ENCODE results near the gene CTBP2.
A peak's percentile ranks its signal among the peaks of the same experiment; 100 is the strongest.
"Not testable (repeated sequence)": the region's sequence is repeated elsewhere in the genome, so short reads cannot be mapped to it uniquely, and the experiment has no call there.

Gene CTBP2

GRCh38 chr10:125157505-125157904, 2.9 kb downstream of the CTBP2 start:
- no peak for DNase-seq

GRCh38 chr10:125156739-125157480, 3.5 kb downstream of the CTBP2 start:
- no peak for DNase-seq

- DNase-seq, result no peak
Observed at GRCh38 chr10:125156196-125156595, 4.2 kb downstream of the CTBP2 start.

- DNase-seq, result no peak
Observed at GRCh38 chr10:125155101-125155500, 5.3 kb downstream of the CTBP2 start.

GRCh38 chr10:125154529-125154928, 5.8 kb downstream of the CTBP2 start:
- no peak for DNase-seq

- DNase-seq, result no peak
Observed at GRCh38 chr10:125153703-125154490, 6.5 kb downstream of the CTBP2 start.

GRCh38 chr10:125152450-125153368, 7.7 kb downstream of the CTBP2 start:
- DNase-seq, result no peak

GRCh38 chr10:125151553-125152449, 8.6 kb downstream of the CTBP2 start:
- DNase-seq, result peak; percentile 20 to 40

GRCh38 chr10:125151170-125151552, 9.2 kb downstream of the CTBP2 start:
- DNase-seq, result no peak

GRCh38 chr10:125150376-125151083, 9.8 kb downstream of the CTBP2 start:
- DNase-seq, result not testable (repeated sequence)

GRCh38 chr10:125149680-125150047, 10.7 kb downstream of the CTBP2 start:
- DNase-seq, result no peak

GRCh38 chr10:125149036-125149679, 11.2 kb downstream of the CTBP2 start:
- DNase-seq, result peak in 1 of 2 donors; percentile 38

- no peak for DNase-seq
Observed at GRCh38 chr10:125148528-125148927, 11.8 kb downstream of the CTBP2 start.

- no peak for DNase-seq
Observed at GRCh38 chr10:125147971-125148439, 12.4 kb downstream of the CTBP2 start.

- DNase-seq, result peak in 1 of 2 donors; percentile 30
Observed at GRCh38 chr10:125146791-125147579, 13.4 kb downstream of the CTBP2 start.

- no peak for DNase-seq
Observed at GRCh38 chr10:125145636-125146035, 14.7 kb downstream of the CTBP2 start.

- peak in 1 of 2 donors; percentile 16 for DNase-seq
Observed at GRCh38 chr10:125144693-125145623, 15.4 kb downstream of the CTBP2 start.

GRCh38 chr10:125144206-125144605, 16.2 kb downstream of the CTBP2 start:
- no peak for DNase-seq

GRCh38 chr10:125142946-125143345, 17.4 kb downstream of the CTBP2 start:
- no peak for DNase-seq
